ENCODE results near the gene ERF.
A peak's percentile ranks its signal among the peaks of the same experiment; 100 is the strongest.

Gene ERF

DNA sequence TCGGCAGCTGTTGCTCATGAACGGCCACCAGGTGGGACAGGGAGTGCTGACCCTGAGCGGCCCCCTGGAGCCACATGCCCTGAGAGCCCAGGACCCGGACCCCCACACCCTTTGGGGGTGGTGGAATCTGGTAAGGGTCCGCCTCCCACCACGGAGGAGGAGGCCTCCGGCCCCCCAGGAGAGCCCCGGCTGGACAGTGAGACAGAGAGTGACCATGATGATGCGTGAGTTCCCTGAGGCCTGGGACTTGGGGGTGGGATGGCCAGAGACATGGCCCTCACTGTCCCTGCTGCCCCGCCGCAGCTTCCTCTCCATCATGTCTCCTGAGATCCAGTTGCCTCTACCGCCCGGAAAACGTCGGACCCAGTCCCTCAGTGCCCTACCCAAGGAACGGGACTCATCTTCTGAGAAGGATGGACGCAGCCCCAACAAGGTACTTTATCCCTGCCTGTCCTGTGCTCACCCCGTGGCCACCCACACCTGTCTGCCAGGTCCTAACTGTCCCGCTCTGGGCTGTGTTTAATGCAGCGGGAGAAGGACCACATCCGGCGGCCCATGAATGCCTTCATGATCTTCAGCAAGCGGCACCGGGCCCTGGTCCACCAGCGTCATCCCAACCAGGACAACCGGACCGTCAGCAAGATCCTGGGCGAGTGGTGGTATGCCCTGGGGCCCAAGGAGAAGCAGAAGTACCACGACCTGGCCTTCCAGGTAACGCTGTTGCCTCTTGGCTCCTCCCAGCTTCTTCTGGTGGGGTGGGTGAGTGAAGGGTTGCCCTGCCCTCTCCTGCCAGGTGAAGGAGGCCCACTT lies 32.3 kb upstream of the ERF start:
- no peak for DNase-seq (ENCODE audit: low read depth in 2 of 2)

DNA sequence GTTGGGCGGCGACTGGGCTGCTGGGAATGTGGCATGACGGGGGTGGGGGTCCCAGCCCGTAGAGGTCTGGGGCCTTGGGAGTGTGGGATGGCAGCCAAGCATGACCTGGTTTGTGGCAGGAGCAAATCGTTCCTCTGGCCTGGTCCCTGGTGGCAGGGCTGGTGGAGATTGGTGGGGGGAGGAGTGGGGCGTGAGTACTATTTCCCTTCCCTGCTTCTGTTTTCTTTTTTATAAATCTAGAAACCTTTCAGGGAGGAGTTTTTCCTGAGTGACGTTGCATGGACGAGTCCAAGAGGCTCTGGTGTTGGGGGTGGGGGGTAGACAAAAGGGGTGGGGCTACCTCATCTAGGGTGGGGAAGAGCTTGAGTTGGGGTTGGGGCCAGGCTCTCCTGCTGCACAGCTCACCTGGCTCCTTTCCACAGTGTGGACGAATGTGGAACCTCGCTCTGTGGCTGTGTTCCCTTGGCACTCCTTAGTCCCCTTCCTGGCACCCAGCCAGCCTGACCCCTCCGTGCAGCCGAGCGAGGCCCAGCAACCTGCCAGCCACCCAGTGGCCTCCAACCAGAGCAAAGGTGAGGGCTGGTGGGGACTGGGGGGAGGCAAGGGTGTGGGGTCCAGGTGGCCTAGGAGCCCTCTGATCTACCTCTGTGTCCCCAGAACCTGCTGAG lies 31.6 kb upstream of the ERF start:
- no peak for DNase-seq (ENCODE audit: low read depth in 2 of 2)

DNA sequence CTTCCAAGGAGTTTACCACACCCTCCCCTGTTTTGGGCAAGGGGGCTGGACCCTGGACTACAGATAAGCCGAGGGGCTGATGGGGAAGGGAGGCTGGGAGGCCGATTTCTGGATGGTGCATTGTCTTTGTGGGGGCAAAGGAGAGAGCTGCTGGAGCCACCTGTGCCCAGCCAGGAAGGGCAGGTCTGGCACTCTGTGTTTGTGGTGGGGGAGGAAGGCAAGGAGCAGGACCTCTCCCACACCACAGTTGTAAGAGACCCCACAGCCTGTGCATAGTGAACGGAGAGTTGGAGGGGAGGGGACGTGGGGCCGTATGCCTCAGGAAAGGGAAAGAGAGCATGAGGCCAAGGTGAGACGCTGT lies 31.0 kb upstream of the ERF start:
- DNase-seq (ENCODE audit: low read depth in 2 of 2): no peak

DNA sequence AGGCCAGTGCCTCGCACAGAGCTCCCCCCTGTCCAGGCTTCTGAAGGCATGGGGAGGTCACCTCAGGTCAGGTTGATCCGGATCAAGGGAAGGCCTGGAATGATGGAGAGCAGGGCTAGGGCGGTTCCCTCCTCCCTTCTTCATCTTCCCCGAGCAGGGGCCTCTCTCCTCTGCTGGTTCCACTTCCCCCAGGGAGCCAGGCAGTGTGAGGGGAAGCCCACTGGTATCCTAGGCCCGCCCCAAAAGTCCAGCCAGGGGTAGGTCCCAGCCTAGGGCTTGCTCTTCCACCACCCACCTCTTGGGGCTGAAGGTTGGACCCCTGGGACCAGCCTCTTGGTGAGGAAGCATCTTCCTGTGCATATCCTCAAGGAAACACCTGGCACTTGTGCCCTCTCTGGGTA lies 30.6 kb upstream of the ERF start:
- DNase-seq (ENCODE audit: low read depth in 2 of 2): no peak

DNA sequence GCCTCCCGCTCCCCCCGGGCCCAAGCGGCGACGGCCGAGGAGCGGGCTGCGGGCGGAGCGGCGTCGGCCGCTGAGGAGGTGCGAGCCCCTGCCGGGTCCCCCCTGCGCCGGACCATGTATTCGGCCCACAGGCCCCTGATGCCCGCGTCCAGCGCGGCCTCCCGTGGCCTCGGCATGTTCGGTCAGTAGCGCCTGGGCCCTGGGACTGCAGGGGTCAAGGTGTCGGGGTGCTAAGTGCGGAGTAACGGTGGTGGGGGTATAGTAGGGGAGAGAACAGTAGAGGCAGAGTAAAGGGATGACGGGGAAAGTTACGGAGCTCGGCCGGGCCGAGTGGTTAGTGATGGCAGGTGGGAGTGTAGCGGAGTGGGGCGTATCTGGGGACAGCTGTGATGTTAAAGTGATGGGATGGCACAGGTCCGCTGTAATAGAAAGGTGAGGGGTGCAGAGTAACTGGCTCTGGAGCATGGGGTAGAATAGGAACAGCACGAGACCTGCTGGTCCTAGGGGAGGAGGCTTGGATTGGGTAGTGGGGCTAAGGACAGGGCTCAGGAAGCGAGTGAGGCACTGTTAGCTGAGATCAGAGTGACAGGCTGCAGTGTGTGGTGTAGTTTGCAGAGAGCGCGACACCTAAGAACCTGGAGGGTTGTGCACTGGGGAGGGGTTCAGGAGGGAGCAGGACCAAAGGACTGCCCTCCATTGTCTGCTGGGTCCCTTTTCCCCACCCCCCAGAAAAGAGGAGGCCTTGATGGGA lies 29.8 kb upstream of the ERF start:
- DNase-seq (ENCODE audit: low read depth in 2 of 2): no peak

DNA sequence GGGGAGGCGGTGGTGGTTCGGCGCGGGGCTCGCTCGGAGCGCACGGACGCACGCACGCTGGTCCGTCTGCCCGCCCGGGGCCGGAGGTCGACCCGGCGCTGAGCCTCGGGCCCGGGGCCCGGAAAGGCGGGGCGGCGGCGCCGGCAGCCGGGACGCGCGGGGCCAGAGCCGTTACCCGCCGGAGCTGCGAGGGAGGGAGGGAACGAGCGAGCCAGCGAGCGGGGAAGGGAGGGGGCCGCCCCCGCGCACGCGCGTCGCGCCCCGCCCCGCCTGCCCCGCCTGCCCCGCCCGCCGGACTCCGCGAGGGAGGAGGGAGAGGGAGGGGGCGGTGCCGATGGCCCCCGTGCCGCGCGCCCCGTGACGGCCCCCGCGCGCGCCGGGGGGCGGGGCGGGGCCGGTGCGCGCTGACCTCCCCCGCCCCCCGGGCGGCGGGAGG lies 29.2 kb upstream of the ERF start:
- DNase-seq (ENCODE audit: low read depth in 2 of 2): peak; percentile 55 to 69

DNA sequence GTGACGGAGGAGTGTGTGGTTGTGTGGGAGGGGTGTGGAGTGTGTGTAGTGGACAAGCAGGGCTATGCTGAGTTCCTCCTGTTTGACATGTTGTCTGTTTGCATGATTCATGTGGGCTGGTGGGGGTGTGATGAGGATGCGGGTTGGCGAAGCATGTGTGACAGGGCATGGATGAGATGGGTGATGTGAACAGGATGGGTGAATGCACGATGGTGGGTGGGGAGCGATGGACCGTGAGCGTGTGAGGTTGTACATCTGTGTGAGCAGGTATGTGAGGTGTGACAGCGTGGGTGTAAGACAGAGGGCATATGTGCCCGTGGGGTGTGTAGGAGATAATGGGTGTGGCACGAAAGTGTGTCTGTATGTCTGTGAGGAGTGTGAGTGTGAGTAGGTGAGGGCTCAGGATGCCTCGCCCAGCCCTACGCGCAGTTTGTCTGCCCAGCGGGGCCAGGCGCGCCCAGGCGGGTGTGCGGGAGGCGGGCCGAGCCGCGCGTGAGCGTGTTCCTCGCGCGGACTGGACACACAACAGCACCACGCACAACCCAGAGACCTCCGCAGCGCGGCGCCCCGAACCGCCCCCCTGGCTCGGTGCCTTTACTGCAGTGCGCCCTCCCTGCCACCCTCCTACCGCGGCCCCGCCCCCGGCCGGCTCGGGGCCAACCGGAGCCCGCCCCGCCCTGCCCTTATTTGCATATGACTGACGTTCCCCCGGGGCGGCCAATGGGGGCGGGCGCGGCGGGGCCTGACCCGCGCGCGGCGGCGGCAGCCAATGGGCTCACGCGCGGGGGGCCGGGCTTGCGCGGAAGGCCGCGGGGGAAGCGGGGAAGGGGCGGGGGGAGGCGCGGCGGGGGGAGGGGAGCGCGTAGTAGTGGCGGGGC lies 28.5 kb upstream of the ERF start:
- peak; percentile 89 to 96 for DNase-seq (ENCODE audit: low read depth in 2 of 2)

DNA sequence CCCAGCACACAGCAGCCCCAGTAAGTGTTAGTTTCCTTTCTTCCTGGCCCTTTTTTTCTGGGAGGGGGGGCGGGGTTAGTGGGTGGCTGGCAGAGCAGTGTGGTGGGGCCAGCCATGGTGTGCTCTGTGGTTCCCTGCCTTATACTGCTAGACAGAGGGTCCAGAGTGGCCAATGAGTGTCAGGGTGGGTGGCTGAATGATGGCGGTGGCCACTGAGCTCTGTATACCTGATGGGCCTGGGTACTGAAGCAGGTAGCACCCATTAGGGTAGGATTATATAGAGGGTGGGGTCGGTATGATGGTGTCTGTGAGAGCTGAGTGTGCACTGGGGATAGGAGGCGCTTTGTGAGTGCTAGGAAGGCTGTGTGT lies 27.9 kb upstream of the ERF start:
- no peak for DNase-seq (ENCODE audit: low read depth in 2 of 2)

DNA sequence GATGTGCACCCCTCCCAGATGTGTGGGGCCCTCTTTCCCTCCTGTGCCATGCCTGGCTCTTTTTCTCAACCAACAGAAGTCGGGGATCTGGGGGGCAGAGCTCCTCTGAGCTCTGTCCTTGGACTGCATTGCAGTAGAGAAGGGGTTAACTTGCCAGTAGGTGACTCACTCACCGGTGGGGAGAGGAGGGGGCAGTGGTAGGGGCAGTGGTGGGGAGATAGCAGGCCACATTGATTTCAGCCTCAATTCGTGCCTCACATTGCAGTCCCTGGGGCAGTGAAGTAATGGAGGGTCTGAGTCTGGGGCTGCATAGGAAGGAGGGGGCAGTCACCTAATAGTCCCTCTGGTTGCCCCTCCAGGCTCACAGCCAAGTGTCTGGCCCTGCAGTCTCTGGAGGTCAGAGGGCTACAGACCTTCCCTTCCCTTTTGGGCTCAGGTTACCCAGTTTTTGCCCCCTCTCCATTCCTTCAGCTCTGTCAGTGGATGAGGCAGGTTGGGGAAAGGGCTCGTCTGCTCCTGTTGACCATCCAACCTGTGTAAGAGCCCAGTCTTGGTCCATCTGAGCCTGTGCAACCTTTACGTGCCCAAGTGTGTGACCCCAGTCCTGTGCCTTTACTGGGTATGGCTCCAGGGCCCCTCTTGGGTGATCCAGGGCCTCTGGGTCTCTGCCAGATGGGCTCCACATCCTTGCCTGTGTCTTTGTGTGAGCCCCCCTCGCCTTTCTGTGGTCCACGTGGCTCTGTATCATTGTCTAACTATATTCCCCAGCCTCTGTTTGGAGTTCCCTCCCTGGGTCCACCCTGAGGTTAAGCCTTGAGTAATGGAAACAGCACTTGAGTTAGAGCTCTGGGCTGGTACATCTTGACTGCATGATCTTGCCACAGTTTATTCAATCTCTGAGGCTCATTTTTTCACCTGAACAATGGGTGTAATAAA lies 27.2 kb upstream of the ERF start:
- no peak for DNase-seq (ENCODE audit: low read depth in 2 of 2)

DNA sequence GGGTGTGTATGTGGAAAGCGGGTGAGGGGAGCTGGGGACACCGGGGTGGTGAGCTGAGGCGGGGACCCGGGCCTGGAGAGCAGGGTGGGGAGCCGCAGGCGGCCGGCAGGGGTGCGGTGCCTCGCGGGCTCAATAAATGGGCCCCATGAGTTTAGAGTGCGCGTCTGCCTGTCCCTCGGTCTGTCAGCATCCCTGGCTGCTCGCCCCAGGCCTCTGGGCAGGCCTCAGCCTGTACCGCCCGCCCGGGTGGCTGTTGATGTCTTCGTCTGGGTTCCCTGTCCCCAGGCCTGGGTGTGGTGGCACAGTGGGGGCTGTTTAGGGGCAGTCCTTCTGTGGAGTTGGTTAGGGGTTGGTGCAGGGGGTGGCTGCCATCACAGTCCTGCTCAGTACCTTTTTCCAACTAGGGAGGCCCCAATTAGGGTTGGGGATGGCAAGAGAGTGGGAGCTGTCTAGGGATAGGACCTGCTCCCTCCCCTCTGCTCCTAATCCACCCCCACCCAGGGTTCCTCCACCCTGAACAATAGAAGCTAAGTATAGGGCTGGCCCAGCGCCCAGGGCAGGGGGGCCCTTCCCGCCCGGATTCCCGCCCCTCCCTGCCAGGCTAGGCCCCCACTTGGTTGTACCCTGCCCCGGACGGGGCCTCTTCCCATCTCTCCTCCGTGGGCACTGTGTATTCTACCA lies 26.4 kb upstream of the ERF start:
- no peak for DNase-seq (ENCODE audit: low read depth in 2 of 2)

DNA sequence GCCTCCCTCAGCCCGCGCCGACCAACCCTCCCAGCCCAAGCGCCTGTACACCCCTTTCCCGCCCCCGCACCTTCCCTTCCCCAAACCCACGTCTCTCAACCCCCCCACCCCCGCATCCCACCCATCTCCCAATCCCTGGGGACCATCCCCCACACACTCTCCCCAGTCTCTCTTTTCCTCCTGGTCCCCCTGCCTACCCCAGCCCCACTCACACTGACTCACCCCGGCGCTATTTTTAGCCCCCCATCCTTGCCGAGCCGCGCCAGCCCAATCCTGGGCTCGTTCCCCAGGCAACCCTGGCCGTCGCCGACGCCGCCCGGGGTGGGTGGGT lies 25.9 kb upstream of the ERF start:
- DNase-seq (ENCODE audit: low read depth in 2 of 2): peak in 1 of 2 donors; percentile 33

DNA sequence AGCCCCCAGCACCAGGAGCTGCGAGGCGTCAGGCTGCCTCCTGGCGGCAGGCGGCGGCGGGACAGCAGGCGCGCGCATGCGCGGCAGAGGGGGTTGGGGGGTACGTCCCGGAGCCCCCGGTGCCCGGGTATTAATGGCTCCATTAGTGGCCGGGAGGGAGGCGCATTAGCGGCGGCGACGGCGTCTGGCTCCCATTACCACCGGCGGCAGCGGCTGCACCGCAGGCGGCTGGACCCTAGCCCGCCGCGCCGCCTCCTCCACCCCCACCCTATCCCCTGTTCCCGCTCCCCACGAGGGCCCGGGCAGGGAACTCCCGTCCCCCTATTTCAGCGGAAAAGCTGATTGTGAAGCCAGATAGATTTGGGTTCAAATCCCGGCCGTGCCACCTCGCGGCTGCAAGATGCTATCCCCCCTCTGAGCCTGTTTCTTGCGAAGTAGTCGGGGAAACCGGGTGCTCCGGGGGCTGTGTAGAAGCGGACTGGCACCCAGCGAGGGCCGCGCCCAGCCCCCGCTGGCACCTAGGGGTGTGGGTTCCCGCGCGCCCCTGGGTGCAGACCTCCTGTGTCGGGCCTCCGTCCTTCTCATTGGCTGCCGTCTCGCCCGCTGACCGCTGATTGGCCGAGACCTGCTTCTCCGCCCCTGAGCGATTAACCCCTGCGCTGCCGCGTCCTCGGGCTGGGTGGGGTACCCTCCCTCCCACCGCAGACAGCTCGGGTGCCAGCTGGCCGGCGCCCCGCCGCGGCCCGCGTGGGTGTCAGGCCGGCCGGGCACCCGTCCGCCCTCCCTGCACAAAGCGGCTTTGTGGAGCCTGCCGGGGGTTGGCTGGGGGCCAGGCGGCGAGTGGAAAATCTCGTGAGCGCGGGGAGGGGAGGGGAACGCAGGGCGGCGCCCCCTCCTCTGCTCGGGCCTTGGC lies 25.2 kb upstream of the ERF start:
- DNase-seq (ENCODE audit: low read depth in 2 of 2): peak; percentile 68

DNA sequence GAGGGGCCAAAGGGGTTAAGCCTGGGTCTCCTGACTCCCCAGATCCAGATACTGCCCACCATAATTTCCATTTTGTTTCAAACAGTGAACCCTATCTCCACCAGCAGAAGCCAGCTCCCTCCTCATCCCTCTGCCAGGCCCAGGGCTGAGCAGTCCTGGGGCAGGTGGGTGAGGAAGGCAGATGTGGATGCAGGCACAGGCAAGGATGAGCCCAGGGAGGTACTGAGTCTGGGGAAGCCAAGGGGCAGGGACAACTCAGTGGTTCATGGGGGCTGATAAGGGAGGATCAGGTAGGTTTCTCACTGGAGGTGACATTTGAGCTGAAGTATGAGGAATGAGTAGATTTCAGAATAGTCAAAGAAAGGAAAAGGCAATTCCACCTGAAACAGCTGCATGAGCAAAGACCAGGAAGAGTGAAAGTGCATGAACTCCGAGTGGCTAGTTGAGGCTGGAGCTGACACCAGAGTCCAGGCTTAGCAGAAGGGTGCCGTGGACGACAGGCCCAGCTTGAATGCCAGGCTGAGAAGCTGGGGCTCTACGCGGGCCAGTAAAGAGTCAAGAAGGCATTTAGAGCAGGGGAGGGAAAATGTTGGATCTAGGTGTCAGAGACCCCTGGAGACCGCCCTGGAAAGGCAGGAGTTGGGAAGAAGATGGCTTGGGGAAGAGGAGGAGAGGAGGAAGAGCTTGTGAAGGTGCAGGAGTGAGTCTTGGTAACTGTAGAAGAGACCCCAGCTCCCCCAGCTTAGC lies 24.4 kb upstream of the ERF start:
- no peak for DNase-seq (ENCODE audit: low read depth in 2 of 2)

DNA sequence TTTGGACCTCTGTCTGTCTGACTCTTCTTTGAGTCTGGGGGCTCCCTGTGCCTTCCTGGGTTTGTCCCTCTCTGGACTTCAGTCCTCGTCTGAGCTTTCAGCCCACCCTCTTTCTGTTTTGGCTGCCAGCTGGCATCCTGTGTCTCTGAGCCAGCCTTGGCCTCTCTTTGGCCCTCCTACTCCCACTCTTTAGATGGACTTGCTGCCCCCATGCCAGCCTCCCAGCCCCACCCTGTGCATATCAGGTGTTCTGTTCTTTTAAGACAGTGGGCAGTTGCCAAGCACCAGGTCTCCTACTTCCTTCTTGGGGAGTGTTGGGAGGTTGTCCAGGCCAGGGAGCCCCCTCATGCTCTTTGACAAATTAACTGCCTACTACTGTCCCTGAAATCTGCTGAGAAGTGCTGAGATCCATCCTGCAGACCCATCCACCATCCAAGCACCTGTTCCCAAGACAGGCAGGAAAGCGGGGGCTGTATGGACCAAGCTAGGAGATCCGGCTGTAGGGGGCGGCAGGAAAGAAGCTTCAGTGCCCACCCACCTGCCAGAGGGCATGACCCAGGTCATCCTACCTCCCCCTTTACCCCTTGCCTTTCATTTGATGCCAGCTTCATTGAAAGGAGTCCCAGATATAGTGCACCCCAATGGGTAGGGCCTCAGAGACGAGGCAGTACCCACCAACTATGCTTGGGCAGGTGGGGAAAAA lies 23.7 kb upstream of the ERF start:
- no peak for DNase-seq (ENCODE audit: low read depth in 2 of 2)

DNA sequence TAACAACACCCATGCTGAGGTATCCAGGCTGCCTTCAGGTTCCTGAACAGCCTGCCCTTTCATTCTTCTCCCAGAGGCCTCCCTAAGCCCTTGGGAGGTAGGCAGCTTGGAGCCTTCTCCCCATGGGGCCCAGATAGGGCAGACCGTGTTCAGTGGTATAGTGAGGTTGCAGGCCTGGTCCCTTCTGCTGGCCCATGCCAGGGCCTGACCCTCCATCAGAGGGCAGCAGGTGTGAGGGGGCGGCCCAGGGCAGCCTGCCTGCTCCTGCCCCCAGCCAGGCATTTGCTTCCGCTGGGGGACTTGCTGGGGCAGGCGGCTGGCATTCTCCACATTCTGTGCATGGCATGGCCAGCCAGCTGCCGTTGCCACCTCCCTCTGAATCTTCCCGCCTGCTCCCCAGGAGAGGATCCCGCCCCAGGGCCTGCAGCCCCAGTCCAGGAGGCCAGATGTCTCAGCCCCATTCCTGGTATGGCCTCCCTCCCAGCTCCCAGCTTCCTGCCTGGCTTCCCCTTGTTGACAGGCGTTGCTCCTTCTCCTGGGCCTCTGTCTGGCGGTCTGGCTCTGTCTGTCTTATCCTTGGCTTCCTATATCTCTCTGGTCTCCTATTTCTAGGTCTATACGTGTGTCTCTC lies 23.0 kb upstream of the ERF start:
- no peak for DNase-seq (ENCODE audit: low read depth in 2 of 2)

DNA sequence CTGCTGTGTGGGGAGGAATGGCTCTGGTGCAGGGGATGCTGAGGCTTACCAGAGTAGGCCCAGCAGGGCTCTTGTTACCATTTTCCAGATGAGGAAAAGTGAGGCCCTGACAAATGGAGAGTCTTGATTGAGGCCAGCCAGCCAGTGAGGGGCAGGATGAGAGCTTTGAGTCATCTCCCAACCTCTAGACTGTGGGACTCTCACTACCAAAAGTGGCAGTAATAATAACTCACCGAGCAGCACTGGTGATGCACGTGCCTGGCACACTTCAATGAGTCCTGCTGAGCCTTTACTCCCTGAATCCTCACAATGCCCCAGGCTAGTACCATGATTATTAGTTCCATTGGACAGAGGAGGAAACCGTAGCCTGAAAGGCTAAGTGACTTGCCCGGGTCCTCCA lies 21.9 kb upstream of the ERF start:
- DNase-seq (ENCODE audit: low read depth in 2 of 2): no peak

DNA sequence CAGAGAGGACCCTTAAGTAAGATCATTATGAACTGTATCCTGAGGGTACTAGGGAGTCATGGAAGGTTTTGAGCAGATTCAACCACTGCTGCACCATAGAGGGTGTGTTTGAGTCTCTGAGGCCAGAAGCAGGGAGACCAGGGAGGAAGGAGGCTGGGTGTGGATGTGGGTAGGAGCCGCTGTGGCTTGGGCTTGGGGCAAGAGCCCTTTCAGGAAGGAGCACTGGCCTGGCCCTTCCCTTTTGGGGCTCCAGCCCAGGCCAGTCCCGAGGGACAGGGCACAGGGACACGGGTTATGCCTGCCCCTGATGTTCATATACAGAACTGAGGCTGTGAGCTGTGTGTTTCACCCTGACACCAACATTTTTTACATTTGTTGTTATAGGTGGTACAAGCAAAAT lies 21.4 kb upstream of the ERF start:
- DNase-seq (ENCODE audit: low read depth in 2 of 2): no peak

Measured in stimulated activated CD8-positive, alpha-beta memory T cell treated with anti-CD3 and anti-CD28 coated beads, Interleukin-15, amount 100 ng/mL, for 4 hours (primary cell).